ENCODE data around the gene PFKP. TPM values are rescaled to one million over a fixed set of nuclear protein-coding genes. Genes with fewer than 3 reads are reported as not detected.
"Not testable (repeated sequence)": the region's sequence is repeated elsewhere in the genome, so short reads cannot be mapped to it uniquely, and the experiment has no call there.

Gene PFKP
- total RNA-seq, 1 experiment from 2014 or later, result 232 TPM

DNA sequence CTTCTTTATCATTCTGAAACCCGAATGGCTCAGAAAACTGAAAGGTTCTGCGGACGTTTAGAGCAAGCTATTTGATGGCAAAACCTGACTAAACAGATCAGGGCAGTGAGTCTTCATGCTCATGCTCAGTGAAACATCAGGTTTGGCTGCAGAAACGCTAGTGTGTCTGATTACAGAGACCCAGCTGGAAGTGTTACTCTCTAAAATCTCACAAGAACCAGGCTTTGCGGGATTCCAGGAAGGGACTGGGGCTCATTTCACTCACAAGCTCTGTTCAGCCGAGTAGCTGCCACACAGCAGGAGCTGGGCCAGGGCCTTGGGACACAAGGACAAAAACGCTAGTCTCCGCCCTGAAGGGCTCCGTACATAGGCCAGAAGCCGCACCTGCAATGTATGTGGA, 102.3 kb downstream of the PFKP start:
- Histone ChIP-seq H3K9me3 (ENCODE audit: control insufficient read depth, insufficient read depth, low read depth, low read length) (no peaks in the 10 kb centered on the region), H3K4me1 (ENCODE audit: control insufficient read depth, insufficient read depth, low read length) (peaks cover 4% of the 10 kb centered on the region; the same call in 1 of the 2 replicates), H3K4me3 (ENCODE audit: low read depth in 2 of 2, low read length in 2 of 2) (no peak overlapping the region), H3K27me3 (ENCODE audit: control insufficient read depth, insufficient read depth, low read length) (no peaks in the 10 kb centered on the region), H3K36me3 (ENCODE audit: control insufficient read depth, insufficient read depth, low read length) (peaks cover 11% of the 10 kb centered on the region; the same call in 1 of the 2 replicates), H3K27ac (ENCODE audit: low read length) (no peak overlapping the region)
- BruUV-seq (replicated peaks), result no TSS peak
- DNase-seq (ENCODE audit: low read depth, low spot score) (no peak), ATAC-seq (no peak)
- POLR2A ChIA-PET, result no interaction called here
- in situ Hi-C loops (cut with HindIII; ENCODE audit: low pct_unique_long_range_greater_than_20kb, low sequenced_read_pairs), result no loop called here
- CTCF ChIA-PET, result no interaction called here
- intact Hi-C loops (cut with micrococcal nuclease; ENCODE audit: unreplicated experiment), result no loop called here
- TF ChIP-seq SIN3A (IDR thresholded peaks at IDR 0.05; ENCODE audit: borderline replicate concordance, insufficient read depth, low read depth, low read length) (no peak), TCF7L2 (IDR thresholded peaks at IDR 0.05; ENCODE audit: low read depth, low read length) (no peak), POLR2AphosphoS5 (IDR thresholded peaks at IDR 0.05; ENCODE audit: low read depth, low read length) (no peak), CTCF (IDR thresholded peaks at IDR 0.05) (no peak)
- TF ChIP-seq, protein P1, sequence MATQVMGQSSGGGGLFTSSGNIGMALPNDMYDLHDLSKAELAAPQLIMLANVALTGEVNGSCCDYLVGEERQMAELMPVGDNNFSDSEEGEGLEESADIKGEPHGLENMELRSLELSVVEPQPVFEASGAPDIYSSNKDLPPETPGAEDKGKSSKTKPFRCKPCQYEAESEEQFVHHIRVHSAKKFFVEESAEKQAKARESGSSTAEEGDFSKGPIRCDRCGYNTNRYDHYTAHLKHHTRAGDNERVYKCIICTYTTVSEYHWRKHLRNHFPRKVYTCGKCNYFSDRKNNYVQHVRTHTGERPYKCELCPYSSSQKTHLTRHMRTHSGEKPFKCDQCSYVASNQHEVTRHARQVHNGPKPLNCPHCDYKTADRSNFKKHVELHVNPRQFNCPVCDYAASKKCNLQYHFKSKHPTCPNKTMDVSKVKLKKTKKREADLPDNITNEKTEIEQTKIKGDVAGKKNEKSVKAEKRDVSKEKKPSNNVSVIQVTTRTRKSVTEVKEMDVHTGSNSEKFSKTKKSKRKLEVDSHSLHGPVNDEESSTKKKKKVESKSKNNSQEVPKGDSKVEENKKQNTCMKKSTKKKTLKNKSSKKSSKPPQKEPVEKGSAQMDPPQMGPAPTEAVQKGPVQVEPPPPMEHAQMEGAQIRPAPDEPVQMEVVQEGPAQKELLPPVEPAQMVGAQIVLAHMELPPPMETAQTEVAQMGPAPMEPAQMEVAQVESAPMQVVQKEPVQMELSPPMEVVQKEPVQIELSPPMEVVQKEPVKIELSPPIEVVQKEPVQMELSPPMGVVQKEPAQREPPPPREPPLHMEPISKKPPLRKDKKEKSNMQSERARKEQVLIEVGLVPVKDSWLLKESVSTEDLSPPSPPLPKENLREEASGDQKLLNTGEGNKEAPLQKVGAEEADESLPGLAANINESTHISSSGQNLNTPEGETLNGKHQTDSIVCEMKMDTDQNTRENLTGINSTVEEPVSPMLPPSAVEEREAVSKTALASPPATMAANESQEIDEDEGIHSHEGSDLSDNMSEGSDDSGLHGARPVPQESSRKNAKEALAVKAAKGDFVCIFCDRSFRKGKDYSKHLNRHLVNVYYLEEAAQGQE (IDR thresholded peaks at IDR 0.05; ENCODE audit: insufficient read depth in 1 of 2, low read depth in 2 of 2, low read length in 1 of 2), result no peak

GRCh38 chr10:3171488-3171887, 104.1 kb downstream of the PFKP start:
- BruUV-seq (replicated peaks); DNase-seq (ENCODE audit: low read depth, low spot score); CTCF ChIA-PET; H3K4me1 ChIP-seq (ENCODE audit: control insufficient read depth, insufficient read depth, low read length); POLR2A ChIA-PET; ATAC-seq; H3K36me3 ChIP-seq (ENCODE audit: control insufficient read depth, insufficient read depth, low read length); H3K9me3 ChIP-seq (ENCODE audit: control insufficient read depth, insufficient read depth, low read depth, low read length); in situ Hi-C loops (cut with HindIII; ENCODE audit: low pct_unique_long_range_greater_than_20kb, low sequenced_read_pairs); H3K27me3 ChIP-seq (ENCODE audit: control insufficient read depth, insufficient read depth, low read length); intact Hi-C loops (cut with micrococcal nuclease; ENCODE audit: unreplicated experiment): not testable (repeated sequence)
- peak overlapping the region; percentile 79 to 85 for H3K4me3 ChIP-seq (ENCODE audit: low read depth in 2 of 2, low read length in 2 of 2)
- peak overlapping the region; percentile 82 for H3K27ac ChIP-seq (ENCODE audit: low read length)

- TF ChIP-seq SIN3A (IDR thresholded peaks at IDR 0.05; ENCODE audit: borderline replicate concordance, insufficient read depth, low read depth, low read length) (no peak), TCF7L2 (IDR thresholded peaks at IDR 0.05; ENCODE audit: low read depth, low read length) (no peak), CTCF (IDR thresholded peaks at IDR 0.05) (no peak)
- in situ Hi-C loops (cut with HindIII; ENCODE audit: low pct_unique_long_range_greater_than_20kb, low sequenced_read_pairs), result no loop called here
- Histone ChIP-seq H3K27ac (ENCODE audit: low read length) (peak overlapping the region; percentile 82), H3K4me1 (ENCODE audit: control insufficient read depth, insufficient read depth, low read length) (peaks cover 4% of the 10 kb centered on the region; the same call in 1 of the 2 replicates), H3K4me3 (ENCODE audit: low read depth in 2 of 2, low read length in 2 of 2) (peak overlapping the region; percentile 79 to 85), H3K36me3 (ENCODE audit: control insufficient read depth, insufficient read depth, low read length) (peaks cover 4% of the 10 kb centered on the region; the same call in 1 of the 2 replicates), H3K9me3 (ENCODE audit: control insufficient read depth, insufficient read depth, low read depth, low read length) (no peaks in the 10 kb centered on the region), H3K27me3 (ENCODE audit: control insufficient read depth, insufficient read depth, low read length) (no peaks in the 10 kb centered on the region)
- BruUV-seq (replicated peaks), result no TSS peak
- intact Hi-C loops (cut with micrococcal nuclease; ENCODE audit: unreplicated experiment), result no loop called here
- peak; percentile 5 for DNase-seq (ENCODE audit: low read depth, low spot score)
- ChIA-PET CTCF (no interaction called here), POLR2A (interaction anchor here (0.7 kb wide), 1 partner anchor 200 kb away, joined by 4 read pairs; no protein-coding TSS in a partner anchor)
- ATAC-seq, result peak; percentile 10; the same call in 1 of the 2 replicates
Observed at GRCh38 chr10:3172081-3172445, 104.7 kb downstream of the PFKP start.
